Kidney epithelial cell (primary cell): ENCODE measurements around the gene PBXIP1. TPM values are rescaled to one million over a fixed set of nuclear protein-coding genes. Genes with fewer than 3 reads are reported as not detected.

Experiments
- DNase-seq: peaks from one replicate; pipeline ENCODE4 v3.0.0-alpha.2; 2010; ENCODE audit warnings: low read depth
- H3K27me3 ChIP-seq: 2 replicates; pipeline ENCODE4 v1.6.0; 2011; ENCODE audit warnings: low read length; ENCODE audit not compliant: control insufficient read depth, insufficient read depth
- H3K36me3 ChIP-seq: 2 replicates; pipeline ENCODE4 v1.5.1; 2011; ENCODE audit warnings: low read length; ENCODE audit not compliant: control insufficient read depth, insufficient read depth
- H3K4me3 ChIP-seq: 2 replicates; pipeline ENCODE4 v1.5.1; 2011; ENCODE audit warnings: low read depth, mild to moderate bottlenecking, control low read depth, low read length
- total RNA-seq: library from RNA; depleted of rRNA; stranded (reverse); fragments of >200 nt; gene quantifications from 2 replicates; pipeline ENCODE4 v1.2.3, GENCODE V29; 2015
- TF ChIP-seq, protein P1 (sequence below): IDR thresholded peaks from 2 replicates; pipeline ENCODE4 v1.5.1; 2011; ENCODE audit warnings: mild to moderate bottlenecking, moderate library complexity, low read length, control low read depth, inconsistent platforms; ENCODE audit not compliant: insufficient read depth, poor library complexity, severe bottlenecking

The PBXIP1 gene, protein sequence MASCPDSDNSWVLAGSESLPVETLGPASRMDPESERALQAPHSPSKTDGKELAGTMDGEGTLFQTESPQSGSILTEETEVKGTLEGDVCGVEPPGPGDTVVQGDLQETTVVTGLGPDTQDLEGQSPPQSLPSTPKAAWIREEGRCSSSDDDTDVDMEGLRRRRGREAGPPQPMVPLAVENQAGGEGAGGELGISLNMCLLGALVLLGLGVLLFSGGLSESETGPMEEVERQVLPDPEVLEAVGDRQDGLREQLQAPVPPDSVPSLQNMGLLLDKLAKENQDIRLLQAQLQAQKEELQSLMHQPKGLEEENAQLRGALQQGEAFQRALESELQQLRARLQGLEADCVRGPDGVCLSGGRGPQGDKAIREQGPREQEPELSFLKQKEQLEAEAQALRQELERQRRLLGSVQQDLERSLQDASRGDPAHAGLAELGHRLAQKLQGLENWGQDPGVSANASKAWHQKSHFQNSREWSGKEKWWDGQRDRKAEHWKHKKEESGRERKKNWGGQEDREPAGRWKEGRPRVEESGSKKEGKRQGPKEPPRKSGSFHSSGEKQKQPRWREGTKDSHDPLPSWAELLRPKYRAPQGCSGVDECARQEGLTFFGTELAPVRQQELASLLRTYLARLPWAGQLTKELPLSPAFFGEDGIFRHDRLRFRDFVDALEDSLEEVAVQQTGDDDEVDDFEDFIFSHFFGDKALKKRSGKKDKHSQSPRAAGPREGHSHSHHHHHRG
- 88.2 and 102 TPM in 2 replicates for total RNA-seq

DNA sequence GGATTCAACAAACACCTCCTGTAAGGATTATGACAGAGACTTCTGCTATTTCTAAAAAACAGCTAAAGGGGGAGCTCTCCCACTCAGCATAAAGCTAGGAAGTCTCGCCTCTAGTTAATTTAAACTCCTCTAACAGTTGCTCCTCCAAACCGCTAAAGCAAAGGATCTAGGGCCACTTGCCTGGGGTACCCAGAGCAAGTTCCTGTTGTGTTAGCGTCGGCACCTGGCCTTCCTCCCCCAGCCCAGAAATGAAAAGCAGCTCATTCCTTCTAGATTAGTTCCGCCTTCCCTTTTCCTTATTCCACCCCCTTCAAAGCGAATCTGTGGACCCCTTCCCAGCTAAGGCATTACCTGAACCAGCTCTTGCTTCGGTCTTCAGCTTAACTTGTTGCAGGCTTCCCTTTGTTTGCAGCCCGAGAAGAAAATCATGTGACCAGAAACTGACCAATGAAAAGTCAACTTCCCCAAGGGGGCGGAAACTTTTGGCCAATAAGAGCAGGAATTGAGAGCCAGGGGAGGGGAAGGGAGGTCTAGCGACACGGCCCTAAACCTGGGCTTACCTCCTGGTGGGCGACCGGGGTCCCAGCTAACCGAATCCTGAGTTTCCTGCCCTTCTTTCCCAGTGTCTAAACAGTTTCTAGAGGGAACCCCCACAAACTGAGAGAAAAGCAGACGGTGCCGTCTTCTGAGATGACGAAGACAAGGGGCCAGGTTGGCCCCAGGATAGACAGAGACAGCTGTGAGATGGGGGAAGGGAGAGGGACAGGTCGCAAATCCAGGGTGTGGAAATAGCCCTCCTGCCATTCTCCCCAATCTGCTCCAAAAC lies at the start of gene PBXIP1:
TSS of gene PBXIP1 (minus strand) at position 382 of the 826 bp plus-strand sequence. CDS start 2,378 bp downstream, outside the sequence.
- TF ChIP-seq, protein P1, sequence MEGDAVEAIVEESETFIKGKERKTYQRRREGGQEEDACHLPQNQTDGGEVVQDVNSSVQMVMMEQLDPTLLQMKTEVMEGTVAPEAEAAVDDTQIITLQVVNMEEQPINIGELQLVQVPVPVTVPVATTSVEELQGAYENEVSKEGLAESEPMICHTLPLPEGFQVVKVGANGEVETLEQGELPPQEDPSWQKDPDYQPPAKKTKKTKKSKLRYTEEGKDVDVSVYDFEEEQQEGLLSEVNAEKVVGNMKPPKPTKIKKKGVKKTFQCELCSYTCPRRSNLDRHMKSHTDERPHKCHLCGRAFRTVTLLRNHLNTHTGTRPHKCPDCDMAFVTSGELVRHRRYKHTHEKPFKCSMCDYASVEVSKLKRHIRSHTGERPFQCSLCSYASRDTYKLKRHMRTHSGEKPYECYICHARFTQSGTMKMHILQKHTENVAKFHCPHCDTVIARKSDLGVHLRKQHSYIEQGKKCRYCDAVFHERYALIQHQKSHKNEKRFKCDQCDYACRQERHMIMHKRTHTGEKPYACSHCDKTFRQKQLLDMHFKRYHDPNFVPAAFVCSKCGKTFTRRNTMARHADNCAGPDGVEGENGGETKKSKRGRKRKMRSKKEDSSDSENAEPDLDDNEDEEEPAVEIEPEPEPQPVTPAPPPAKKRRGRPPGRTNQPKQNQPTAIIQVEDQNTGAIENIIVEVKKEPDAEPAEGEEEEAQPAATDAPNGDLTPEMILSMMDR: peak; percentile 39
- peak within 1 kb of the TSS; percentile 50 for H3K4me3 ChIP-seq
- peaks cover 2% of the 10 kb centered on the region for H3K36me3 ChIP-seq
- peak; percentile 79 for DNase-seq
- H3K27me3 ChIP-seq: no peaks in the 10 kb centered on the region

DNA sequence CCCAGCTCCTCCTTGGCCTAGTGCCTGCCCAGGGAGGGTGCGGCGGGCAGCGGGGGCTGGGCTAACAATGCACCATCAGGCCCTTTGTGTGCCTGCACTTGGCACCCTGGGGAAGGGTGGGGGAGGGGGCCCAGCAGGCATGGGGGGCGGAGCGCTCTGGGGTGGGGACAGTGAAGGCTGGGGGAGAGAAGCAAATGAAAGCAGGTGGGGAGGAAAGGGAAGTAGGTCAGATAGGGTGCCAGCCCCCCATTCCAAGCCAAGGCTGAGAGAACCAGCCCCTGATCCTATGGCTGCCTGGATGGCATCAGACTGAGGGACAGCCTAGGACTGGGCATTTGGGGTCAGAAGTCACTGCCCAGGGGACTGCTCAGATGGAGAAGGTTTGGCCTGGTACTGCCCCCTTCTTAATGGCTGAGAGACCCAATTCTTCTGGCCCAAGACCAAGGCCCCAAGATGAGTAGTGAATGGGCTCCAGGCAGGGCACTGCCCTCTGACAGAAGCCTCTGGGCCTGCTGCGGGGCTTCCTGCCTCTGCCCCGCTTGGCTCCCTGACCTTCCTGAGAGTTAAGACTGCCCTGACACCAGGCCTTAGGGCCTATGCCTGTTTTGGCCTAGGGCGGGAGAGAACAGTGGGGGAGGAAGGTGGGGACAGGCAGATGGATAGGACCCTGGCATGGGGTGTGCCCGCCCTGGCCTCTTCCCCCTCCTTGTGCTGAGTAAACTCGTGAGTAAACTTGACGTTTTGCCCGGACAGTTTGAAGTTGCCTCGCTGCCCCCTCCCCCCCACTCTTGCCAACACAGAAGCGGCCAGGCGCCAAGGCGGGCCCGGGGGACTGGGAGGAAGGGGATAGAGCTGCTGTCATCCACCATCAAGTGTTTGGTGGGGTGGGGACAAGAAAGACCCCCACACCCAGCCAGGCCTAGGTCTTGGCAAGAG lies 49.4 kb upstream of the PBXIP1 start:
- no peak overlapping the region for H3K4me3 ChIP-seq
- TF ChIP-seq, protein P1: no peak
- no peak for DNase-seq
- H3K27me3 ChIP-seq: no peaks in the 10 kb centered on the region
- no peaks in the 10 kb centered on the region for H3K36me3 ChIP-seq

DNA sequence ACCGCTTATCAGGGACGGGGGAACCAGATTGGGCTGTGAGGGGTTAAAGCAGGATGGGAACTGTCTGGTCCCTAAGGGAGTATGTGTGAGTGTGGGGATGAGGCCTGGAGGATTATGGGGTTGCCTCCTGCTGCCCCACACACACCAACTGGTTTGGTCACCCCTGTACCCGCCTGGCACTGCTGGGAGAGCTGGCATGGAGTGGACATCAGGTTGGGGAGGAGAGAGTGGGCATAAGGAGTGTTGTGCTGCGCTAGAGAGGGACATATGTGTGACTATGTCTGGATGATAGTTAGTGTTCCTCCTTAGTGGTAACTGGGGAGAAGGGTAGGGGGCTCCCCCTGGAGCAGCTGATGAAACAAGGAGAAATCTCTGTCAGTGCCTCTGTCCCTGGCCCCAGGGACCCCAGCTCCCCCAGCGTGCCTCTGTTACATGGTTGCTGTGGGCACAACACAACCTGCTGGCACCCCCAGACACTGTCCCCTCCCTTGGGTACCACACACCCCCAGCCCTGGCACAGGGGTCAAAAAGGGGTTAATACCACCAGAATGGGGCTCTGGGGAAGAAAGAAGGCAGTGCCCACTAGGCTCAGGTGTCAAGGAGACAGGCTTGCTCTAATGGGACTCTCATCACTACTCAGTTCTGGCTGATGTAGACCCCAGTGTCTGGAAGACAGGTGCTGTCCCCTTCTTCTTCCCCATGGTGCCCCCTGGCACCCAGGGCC lies 48.6 kb upstream of the PBXIP1 start:
- Histone ChIP-seq H3K4me3 (peak overlapping the region; percentile 94), H3K27me3 (no peaks in the 10 kb centered on the region), H3K36me3 (no peaks in the 10 kb centered on the region)
- no peak for DNase-seq
- TF ChIP-seq, protein P1: no peak

DNA sequence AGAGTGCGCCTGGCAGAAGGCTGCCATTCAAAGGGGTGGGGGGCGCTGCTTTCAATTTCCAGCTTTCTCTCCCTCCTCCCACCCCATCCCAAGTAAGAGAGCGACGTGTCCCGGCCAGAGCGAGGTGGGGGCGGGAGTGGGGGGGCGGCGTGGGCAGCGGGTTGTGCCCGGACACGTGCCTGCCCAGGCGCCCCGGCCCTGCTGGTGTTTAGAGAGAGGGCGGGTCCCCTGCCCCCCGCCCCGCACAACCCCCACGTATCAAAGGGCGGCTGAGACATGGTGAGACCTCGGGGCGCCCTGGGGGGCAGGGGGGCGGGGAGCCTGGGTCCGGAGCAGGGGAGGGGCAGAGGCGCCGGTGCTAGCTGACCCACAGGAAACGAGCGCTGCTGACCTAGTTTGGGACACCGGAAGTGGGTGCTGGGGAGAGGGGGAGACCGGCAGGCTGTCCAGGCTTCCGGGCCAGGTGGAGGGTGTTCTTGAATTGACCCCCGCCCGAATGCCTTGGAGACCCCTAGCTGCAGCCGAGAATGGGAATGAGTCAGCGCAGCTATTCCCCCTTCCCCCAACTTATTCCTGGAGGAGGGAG lies 48.0 kb upstream of the PBXIP1 start:
- Histone ChIP-seq H3K27me3 (no peaks in the 10 kb centered on the region), H3K4me3 (peak overlapping the region; percentile 94), H3K36me3 (no peaks in the 10 kb centered on the region)
- no peak for DNase-seq
- TF ChIP-seq, protein P1: no peak
